WTC11 (cell line): ENCODE data around the gene KRI1. TPM values are rescaled to one million over a fixed set of nuclear protein-coding genes. Genes with fewer than 3 reads are reported as not detected.

Source experiments
- ATAC-seq: fragments of 200-7000 bp; cut with Tn5 transposase; 2 replicates; pipeline ENCODE4 v1.10.0; 2021; ENCODE audit warnings: mild to moderate bottlenecking, moderate library complexity
- CTCF ChIA-PET: fragments of 300-600 bp; sonication (Branson Sonifier 250); formaldehyde crosslinking; loops from one replicate; lab custom pipeline; 2021; ENCODE audit warnings: antibody characterized with exemption; lab: Charles Lee
- POLR2A ChIA-PET: fragments of 350-600 bp; sonication (Branson Sonifier 250); formaldehyde crosslinking; loops from one replicate; lab custom pipeline; 2021; ENCODE audit warnings: antibody characterized with exemption; lab: Charles Lee
- DNase-seq: peaks from one replicate; pipeline ENCODE4 v3.0.0; 2021; ENCODE audit warnings: low spot score
- H3K27ac Mint-ChIP-seq: 2 replicates; pipeline ENCODE4 v1.8.0; 2021; ENCODE audit warnings: mixed read lengths
- H3K27me3 Mint-ChIP-seq: 2 replicates; pipeline ENCODE4 v1.8.0; 2021; ENCODE audit warnings: low read depth, mild to moderate bottlenecking, moderate library complexity, mixed read lengths
- H3K36me3 Mint-ChIP-seq: 2 replicates; pipeline ENCODE4 v1.8.0; 2021; ENCODE audit warnings: mixed read lengths
- H3K4me1 Mint-ChIP-seq: 2 replicates; pipeline ENCODE4 v1.8.0; 2022; ENCODE audit warnings: mixed read lengths
- H3K4me3 Mint-ChIP-seq: 2 replicates; pipeline ENCODE4 v1.8.0; 2021; ENCODE audit warnings: mild to moderate bottlenecking, moderate library complexity, mixed read lengths
- H3K9me3 Mint-ChIP-seq: 2 replicates; pipeline ENCODE4 v1.8.0; 2021; ENCODE audit warnings: mixed read lengths
- AFF4 ChIP-seq: sonication (generic); formaldehyde crosslinking; IDR thresholded peaks from 2 replicates; pipeline ENCODE4 v1.8.1; 2023; ENCODE audit warnings: mild to moderate bottlenecking, missing genetic modification reagents, borderline replicate concordance
- CTCF ChIP-seq: fragments of 200-600 bp; IDR thresholded peaks from 2 replicates; pipeline ENCODE4 v1.8.0; 2022; ENCODE audit warnings: antibody characterized with exemption
- KAT7 ChIP-seq: sonication (generic); formaldehyde crosslinking; IDR thresholded peaks from 2 replicates; pipeline ENCODE4 v1.8.1; 2023; ENCODE audit warnings: missing genetic modification reagents, mild to moderate bottlenecking, borderline replicate concordance
- NR3C1 ChIP-seq: sonication (generic); formaldehyde crosslinking; conservative IDR thresholded peaks from 2 replicates; pipeline ENCODE4 v1.8.1; 2023; ENCODE audit warnings: low read depth, mild to moderate bottlenecking, missing genetic modification reagents
- PREB ChIP-seq: sonication (generic); formaldehyde crosslinking; IDR thresholded peaks from 2 replicates; pipeline ENCODE4 v1.8.1; 2022; ENCODE audit warnings: mild to moderate bottlenecking, missing genetic modification reagents, moderate library complexity, borderline replicate concordance
- SP1 ChIP-seq: sonication (generic); formaldehyde crosslinking; conservative IDR thresholded peaks from 2 replicates; pipeline ENCODE4 v1.8.1; 2022; ENCODE audit warnings: missing genetic modification reagents
- STAT6 ChIP-seq: sonication (generic); formaldehyde crosslinking; conservative IDR thresholded peaks from 2 replicates; pipeline ENCODE4 v1.8.1; 2023; ENCODE audit warnings: mild to moderate bottlenecking, low read depth, missing genetic modification reagents, moderate library complexity
- ZNF281 ChIP-seq: sonication (generic); formaldehyde crosslinking; IDR thresholded peaks from 2 replicates; pipeline ENCODE4 v1.8.0; 2023; ENCODE audit warnings: mild to moderate bottlenecking, missing genetic modification reagents
- ZNF416 ChIP-seq: fragments of 250-450 bp; sonication (Bioruptor Pico); IDR thresholded peaks from 2 replicates; pipeline ENCODE4 v1.9.0; 2021; ENCODE audit warnings: mild to moderate bottlenecking, inconsistent platforms
- total RNA-seq: library from RNA; stranded (reverse); gene quantifications from 3 replicates; pipeline ENCODE4 v1.2.3, GENCODE V29; 2021

Gene KRI1
- total RNA-seq, 1 experiment from 2014 or later = 43.6 TPM

DNA sequence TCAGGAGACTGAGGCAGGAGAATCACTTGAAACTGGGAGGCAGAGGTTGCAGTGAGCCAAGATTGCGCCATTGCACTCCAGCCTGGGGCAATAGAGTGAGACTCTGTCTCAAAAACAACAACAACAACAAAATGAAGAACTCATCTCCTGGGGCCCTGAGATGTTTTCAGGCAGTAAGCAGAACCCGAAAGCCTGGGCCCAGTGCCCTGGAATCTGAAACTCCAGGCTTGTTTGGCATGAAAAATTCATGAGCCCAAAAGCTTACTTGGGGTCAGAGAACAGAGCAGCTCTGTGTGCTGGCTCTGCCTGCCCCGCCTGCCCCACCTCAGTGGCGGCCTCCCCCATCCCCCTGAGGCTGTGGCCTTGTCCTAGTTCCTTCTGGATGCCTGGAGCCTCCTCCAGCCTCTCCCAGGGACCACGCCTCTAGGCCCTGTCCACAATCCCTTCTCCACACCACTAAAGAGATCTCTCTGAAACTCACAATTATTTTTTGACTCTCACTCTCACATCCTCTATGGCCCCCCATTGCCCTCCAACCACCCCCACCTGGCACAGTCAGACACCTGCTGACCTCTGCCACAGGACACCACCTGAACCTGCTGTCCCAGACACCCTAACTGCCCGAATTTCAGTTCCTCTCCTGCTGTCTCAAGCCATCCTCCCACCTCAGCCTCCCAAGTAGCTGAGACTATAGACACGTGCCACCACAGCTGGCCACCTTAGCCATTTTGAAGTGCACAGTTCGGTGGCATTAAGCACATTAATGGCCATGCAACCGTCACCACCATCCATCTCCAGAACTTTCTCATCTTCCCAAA lies 28.2 kb upstream of the KRI1 start (continued):
- TF ChIP-seq NR3C1 (CRISPR knock-in tag) (no peak), PREB (CRISPR knock-in tag) (no peak), ZNF416 (CRISPR knock-in tag) (no peak)

DNA sequence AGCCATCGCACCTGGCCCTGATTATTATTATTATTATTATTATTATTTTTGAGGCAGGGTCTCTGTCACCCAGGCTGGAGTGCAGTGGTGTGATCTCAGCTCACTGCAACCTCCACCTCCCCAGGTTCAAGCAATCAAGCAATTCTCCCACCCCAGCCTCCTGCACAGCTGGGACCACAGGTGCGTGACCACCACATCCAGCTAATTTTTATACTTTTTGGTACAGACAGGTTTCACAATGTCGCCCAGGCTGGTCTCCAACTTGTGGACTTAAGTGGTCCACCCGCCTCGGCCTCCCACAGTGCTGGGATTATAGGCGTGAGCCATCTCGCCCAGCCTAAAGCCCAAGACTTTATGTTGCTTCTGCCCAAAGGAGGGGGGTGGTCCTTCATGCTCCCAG lies 27.3 kb upstream of the KRI1 start:
- CTCF ChIA-PET = interaction anchor here (1.3 to 1.6 kb wide), 2 partner anchors 12 to 21 kb away, joined by 4 to 5 read pairs; no protein-coding TSS in a partner anchor
- TF ChIP-seq SP1 = no peak
- TF ChIP-seq ZNF416 (CRISPR knock-in tag) = no peak
- TF ChIP-seq ZNF281 = no peak
- no peak for TF ChIP-seq CTCF
- TF ChIP-seq STAT6 (CRISPR knock-in tag) = no peak
- TF ChIP-seq KAT7 (CRISPR knock-in tag) = no peak
- no peak for TF ChIP-seq AFF4 (CRISPR knock-in tag)
- TF ChIP-seq, all 79 proteins: peak for 0
- H3K9me3 Mint-ChIP-seq = no peaks in the 10 kb centered on the region
- H3K4me3 Mint-ChIP-seq = no peak overlapping the region
- no peak overlapping the region for H3K27ac Mint-ChIP-seq
- H3K27me3 Mint-ChIP-seq = no peaks in the 10 kb centered on the region
- H3K4me1 Mint-ChIP-seq = no peaks in the 10 kb centered on the region
- ATAC-seq = no peak
- H3K36me3 Mint-ChIP-seq = no peaks in the 10 kb centered on the region
- DNase-seq = no peak
- POLR2A ChIA-PET = no interaction called here
